HG03064 (cell line): ENCODE results near the gene RRP15.

Experiments
- ATAC-seq: cut with Tn5 transposase; IDR thresholded peaks from one replicate; pipeline ENCODE4 v1.9.1; 2021; ENCODE audit warnings: low read depth; ENCODE audit not compliant: unreplicated experiment

RRP15 gene

GRCh38 chr1:218332416-218332815, 47.3 kb downstream of the RRP15 start:
- ATAC-seq = no peak

GRCh38 chr1:218336328-218336727, 51.2 kb downstream of the RRP15 start:
- ATAC-seq = no peak

GRCh38 chr1:218339267-218339831, 54.3 kb downstream of the RRP15 start:
- no peak for ATAC-seq

DNA sequence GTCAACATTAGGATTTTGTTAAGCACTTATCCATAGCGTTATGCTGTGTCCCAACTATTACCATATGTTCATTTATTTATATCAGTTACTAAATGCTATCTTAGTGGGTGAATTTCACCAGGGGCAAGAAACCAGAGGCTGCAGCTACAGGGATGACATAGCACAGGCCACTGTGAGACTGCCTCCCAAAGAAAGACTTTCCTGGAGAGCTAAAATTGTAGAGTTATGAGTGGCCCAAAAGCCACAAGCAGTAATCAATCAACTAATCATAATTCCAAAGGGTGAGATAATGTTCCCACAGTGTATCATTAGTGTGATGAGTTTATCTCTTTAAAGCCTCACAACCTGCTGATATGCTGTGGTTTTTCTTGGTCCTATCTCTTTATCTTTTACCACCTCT, 56.2 kb downstream of the RRP15 start:
- no peak for ATAC-seq

DNA sequence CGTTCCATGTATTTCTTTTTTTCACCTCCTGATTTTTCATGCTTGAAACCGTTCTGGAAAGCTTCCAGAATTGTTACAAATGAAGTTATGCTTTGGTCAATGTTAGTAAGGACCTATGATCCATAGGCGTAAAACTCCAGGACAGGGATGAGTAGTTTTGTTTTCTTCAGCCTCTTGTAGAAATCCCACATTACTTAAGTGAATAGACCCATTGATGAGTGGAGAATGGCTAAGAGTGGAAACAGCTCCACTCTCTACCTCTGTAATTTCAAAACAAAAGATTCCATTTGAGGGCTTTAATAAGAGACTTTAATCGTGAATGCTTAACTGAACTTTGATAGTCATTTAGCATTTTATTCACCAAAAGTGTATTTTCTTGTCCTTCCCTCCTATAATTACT, 57.0 kb downstream of the RRP15 start:
- ATAC-seq = no peak

DNA sequence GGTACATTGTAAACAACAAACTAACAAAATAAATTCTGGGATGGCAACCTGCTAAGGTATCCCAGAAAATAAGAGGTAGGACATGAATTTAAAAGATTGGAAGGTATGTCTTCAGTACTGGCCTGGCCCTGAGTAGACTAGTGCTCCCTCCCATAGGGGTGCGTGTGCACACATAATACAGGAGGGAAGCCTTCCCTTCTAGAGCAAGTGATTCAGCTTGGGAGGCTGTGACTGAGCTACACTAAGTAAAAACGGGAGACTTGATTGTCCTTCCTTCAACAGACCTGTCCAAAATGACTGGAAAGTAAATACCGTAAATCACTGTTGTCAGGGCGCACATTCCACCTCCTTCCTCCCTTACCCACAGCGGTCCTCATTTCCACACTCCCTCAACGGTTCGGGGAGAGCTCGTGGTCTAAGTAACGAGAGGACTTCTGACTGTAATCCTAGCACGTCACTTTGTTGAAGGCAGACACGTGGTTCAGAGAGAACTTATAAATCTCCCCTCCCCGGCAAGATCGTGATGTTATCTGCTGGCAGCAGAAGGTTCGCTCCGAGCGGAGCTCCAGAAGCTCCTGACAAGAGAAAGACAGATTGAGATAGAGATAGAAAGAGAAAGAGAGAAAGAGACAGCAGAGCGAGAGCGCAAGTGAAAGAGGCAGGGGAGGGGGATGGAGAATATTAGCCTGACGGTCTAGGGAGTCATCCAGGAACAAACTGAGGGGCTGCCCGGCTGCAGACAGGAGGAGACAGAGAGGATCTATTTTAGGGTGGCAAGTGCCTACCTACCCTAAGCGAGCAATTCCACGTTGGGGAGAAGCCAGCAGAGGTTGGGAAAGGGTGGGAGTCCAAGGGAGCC, 60.0 kb downstream of the RRP15 start, which contains the start of gene TGFB2:
Gene TGFB2, plus strand, starts transcription at position 523 of the 859 bp plus-strand sequence. CDS start 1,366 bp downstream, outside the sequence.
- peak; percentile 44 for ATAC-seq

DNA sequence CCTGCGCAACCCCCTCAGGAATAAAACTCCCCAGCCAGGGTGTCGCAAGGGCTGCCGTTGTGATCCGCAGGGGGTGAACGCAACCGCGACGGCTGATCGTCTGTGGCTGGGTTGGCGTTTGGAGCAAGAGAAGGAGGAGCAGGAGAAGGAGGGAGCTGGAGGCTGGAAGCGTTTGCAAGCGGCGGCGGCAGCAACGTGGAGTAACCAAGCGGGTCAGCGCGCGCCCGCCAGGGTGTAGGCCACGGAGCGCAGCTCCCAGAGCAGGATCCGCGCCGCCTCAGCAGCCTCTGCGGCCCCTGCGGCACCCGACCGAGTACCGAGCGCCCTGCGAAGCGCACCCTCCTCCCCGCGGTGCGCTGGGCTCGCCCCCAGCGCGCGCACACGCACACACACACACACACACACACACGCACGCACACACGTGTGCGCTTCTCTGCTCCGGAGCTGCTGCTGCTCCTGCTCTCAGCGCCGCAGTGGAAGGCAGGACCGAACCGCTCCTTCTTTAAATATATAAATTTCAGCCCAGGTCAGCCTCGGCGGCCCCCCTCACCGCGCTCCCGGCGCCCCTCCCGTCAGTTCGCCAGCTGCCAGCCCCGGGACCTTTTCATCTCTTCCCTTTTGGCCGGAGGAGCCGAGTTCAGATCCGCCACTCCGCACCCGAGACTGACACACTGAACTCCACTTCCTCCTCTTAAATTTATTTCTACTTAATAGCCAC, 60.7 kb downstream of the RRP15 start:
- ATAC-seq = peak; percentile 60

- ATAC-seq = no peak
Measured at GRCh38 chr1:218346391-218347204, 61.5 kb downstream of the RRP15 start.

GRCh38 chr1:218347336-218347722, 62.2 kb downstream of the RRP15 start:
- ATAC-seq = no peak

- ATAC-seq = no peak
Measured at GRCh38 chr1:218347723-218348627, 62.9 kb downstream of the RRP15 start.

- ATAC-seq = no peak
Measured at GRCh38 chr1:218348628-218349071, 63.6 kb downstream of the RRP15 start.

- no peak for ATAC-seq
Measured at GRCh38 chr1:218349348-218350034, 64.4 kb downstream of the RRP15 start.

DNA sequence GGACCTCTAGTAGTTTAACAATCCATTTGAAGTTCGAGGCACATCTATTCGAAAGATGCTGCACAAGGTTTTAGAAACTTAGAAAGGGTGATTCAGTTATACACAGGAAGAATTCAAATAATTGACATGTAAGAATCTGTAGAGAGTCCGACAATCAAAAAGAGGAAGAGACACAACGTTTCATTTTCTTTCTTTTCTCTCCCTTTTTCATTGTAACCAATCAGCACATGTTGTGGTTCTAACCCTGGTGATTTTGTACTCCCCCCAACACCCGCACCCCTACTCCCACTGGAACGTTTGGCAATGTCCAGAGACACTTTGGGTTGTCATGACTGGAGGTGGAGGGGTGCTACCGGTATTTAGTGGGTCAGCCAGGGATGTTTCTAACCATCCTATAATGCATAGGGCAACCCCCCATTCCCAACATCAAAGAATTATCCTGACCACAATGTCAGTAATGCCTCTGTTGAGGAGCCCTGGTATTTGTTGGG, 65.0 kb downstream of the RRP15 start:
- no peak for ATAC-seq

- ATAC-seq = no peak
Measured at GRCh38 chr1:218350801-218351266, 65.7 kb downstream of the RRP15 start.

DNA sequence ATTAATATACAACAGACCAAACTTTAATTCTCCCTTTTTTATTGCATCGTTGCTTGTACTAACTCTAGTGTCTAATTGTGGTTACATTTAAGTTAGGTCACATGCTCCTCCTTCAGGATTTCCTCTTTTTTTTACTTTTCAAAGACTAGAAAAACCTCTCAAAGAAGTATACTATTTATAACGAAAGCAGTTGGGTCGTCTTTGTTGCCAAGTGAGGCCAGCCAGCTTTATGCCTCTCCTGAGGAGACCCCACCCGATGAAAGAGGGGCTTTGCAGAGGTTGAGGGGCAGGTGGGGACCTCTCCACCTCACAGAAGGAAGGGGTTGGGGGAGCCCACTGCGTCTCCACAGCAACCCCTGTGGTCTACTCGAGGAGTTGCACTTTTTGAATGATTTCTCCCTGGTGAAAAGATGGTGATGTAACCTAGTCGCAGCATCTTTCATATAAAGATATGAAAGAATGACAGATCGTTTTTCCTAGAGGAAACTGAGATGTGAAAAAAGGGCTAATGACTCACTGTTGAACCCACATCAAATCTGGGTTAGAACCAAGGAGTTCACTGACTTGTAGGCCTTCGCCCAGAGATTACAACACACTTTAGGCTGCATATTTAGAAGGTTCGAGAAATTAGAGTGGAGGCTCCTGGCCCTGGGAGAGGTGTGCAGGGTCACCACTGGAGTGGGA, 66.4 kb downstream of the RRP15 start:
- ATAC-seq = peak; percentile 66

GRCh38 chr1:218352075-218352438, 67.0 kb downstream of the RRP15 start:
- no peak for ATAC-seq

DNA sequence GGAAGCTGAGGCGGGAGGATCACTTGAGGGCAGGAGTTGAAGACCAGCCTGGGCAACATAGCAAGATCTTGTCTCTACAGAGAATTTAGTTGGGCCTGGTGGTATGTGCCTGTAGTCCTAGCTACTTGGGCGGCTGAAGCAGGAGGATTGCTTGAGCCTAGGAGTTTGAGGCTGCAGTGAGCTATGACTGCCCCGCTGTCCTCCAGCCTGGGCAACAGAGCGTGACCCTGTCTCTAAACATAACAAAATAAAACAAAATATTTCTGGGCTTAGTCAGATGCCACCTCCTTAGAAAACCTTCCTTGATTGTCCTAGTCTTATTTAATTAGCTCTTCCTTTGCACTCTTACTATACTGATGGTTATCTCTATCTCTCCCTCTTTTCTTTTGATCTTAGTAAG, 68.6 kb downstream of the RRP15 start:
- ATAC-seq = no peak

GRCh38 chr1:218355278-218355677, 70.2 kb downstream of the RRP15 start:
- ATAC-seq = no peak
